NCI-H187 treated with DMSO at 0.1 percent for 48 hours (cell line): Measurements from ENCODE around the gene CCDC137.

Source experiments
- DNase-seq: peaks from one replicate; lab custom pipeline; 2025; lab: John Stamatoyannopoulos, UW

The CCDC137 gene

DNA sequence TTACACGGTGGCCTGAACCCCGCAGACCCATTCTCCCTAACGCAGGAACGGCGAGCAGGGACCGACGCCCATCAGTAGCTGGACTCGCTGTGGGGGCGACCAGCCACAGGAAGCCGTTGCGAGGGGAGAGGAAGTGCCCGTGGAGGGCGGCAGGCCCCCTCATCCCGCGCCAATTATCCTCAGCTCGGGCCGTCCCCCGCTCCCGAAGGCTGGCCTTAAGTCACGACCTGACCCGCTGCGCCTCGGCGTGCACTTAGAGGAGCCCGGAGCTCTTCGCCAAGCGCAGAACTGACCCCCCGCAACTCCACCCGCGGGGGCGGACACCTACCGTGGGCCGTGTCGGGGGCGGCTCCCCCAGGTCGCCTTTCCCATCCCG, 16.7 kb downstream of the CCDC137 start:
- no peak for DNase-seq

DNA sequence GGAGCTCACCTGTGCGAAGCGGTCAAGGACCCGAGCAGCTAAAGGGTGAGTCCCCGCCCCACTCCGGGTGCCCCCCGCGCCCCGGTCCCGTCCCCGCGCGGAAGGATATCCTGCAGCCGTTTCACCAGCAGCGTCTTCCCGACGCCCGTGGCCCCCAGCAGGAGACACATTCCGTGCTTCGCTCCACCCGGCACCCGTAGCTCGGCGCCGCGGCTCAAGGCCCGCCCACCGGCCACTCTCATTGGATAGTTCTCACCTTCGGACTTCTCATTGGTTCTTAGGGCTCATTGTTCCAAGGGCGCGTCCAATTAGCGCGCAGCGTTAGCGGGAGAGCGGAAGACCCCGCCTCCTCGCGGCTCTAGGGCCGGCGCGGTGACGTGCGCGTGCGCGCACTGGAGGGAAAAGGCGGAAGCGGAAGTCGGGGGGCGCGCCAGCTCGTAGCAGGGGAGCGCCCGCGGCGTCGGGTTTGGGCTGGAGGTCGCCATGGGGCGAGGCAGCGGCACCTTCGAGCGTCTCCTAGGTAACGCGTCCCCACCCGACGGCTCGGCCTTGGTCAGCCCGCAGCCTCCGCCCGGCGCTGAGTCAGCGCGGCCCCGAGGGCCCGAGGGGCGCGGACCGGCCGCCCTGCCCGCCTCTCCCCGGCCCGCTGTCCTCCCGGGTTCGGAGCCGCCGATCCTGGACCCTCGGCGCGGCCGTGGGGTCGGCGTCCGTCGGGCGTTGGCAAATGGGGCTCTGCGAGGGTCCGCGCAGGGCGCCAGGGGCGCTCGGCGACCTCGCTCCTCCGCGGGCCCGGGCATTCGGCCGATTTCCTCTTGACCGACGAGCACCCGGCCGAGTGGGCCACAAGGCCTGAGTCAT, 17.3 kb downstream of the CCDC137 start, which contains the start of the genes ARL16 and HGS:
Gene ARL16 (minus strand): TSS at position 214 of the 858 bp plus-strand sequence. CDS start 44 bp downstream, at position 170.
Gene HGS (plus strand): TSS at position 428 of the 858 bp plus-strand sequence. CDS start 56 bp downstream, at position 484.
- peak; percentile 90 for DNase-seq

DNA sequence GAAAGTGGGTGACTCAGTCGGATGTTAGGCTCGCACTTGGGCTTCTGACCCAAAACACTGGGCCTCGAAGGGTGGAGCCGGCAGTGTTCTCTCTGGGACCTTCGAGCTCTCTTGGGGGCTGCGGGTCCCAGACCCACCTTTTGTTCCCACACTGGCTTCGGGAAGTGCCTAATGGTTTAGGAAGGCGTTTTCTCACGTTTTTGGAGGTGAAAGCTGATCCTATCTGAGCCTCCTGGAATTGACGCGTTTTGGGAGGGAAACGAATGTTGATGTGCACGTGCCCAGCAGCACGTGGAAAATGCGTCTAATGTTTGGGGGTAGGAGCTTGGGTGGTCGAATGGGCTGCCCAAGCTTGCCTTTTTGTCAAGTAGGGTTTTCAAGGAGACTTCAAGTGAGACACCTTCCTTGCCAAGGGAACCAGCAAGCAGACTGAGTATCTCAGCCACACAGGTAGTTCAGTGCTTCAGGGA, 17.9 kb downstream of the CCDC137 start:
- DNase-seq, result no peak

DNA sequence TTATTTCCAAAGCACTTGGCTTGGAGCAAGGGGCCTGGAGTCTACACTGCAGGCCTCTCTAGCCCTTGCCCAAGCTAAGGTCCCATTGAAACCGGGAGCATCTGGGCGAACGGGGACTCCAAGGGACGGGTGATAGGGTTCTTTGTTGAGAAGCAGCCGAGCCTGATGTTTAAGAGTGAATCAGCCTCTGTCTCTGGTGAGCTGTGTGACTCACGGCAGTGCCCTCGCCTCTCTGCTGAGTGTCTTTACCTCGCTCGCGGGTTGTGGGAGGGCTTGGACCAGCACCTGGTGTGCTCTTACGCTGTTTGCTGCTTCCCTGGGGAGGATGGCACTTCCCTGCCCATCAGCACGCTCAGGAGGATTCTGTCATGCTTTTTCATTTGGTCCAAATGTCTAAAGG, 18.6 kb downstream of the CCDC137 start:
- no peak for DNase-seq

DNA sequence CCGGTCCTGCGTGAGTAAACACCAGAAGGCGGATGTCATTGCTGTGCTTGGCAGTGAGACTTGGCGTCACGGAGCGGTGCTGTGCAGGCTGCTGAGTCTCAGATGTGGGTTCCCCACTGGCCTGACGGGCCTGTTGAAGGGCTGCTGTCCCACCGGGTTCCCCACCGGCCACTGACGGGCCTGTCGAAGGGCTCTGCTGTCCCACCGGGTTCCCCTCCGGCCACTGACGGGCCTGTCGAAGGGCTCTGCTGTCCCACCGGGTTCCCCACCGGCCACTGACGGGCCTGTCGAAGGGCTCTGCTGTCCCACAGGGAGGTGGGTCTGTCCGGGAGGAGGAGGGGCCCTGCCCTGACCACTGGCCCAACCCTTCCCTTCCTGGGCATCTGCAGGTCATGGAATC, 20.1 kb downstream of the CCDC137 start:
- no peak for DNase-seq

DNA sequence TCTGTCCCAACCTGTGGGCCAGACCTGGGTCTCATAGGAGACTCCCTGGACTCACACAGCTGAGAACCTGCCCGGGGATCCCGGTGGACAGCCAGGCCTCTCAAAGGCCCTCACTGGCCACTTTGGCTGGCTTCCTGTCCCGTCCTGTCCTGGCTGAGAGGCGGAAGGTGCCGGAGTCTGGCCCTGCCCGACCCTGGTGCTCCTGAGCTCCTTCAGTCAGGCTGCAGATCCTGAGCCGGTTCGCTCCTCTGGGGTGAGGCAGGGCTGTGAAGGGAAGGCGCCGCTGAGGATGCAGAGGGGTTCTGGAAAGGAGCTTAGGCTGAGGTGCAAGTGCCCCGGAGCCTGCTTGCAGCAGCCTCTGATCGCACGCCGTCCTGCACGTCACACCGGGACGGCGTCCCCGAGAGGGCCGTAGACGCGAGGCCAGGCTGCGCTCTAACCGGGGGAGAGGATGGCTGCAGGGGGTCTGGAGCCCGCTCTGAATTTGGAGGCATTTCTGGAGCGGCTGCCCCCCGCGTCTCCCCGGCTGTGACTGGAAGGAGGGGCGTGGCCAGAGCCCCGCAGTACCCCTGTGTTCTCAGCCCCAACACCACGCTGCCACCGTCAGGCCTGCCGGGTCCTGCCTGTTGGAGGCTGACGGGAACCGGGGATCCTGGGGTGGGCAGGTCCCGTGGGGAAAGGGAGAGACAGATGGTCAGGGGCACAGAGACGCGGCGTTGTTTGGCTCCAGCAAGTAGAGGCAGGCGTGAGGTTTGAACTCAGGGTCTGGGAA, 21.4 kb downstream of the CCDC137 start:
- DNase-seq, result no peak

DNA sequence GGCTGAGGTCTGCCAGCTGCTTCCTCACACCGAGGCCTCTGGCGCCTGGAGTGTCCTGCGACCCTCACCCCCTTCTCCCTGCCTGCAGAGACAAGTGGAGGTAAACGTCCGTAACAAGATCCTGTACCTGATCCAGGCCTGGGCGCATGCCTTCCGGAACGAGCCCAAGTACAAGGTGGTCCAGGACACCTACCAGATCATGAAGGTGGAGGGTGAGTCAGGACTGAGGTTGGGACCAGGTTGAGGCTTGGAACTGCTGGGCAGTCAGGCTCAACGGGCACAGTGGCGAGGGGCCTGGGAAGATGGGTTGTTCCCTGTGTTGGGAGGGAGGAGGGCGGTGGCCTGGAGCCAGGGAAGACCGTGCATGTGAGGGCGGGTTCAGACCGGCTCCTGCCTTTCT, 22.1 kb downstream of the CCDC137 start:
- DNase-seq, result no peak

DNA sequence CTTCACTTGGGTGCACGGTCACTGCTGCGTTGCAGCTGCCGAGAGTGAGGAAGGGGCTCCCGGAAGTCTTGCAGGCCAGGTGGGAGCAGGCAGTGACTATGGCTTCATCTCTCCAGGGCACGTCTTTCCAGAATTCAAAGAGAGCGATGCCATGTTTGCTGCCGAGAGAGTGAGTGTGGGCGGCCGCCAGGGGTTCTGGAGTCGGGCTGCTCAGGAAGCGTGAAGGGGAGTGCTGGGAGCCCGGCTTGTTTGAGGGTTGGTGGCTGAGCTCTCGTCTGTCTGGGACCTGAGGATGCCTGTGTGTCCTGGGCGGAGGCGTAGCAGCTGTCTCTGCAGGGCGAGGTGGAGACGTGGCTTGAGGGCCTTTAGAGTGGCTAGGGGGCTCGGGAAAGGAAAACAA, 23.5 kb downstream of the CCDC137 start:
- no peak for DNase-seq

DNA sequence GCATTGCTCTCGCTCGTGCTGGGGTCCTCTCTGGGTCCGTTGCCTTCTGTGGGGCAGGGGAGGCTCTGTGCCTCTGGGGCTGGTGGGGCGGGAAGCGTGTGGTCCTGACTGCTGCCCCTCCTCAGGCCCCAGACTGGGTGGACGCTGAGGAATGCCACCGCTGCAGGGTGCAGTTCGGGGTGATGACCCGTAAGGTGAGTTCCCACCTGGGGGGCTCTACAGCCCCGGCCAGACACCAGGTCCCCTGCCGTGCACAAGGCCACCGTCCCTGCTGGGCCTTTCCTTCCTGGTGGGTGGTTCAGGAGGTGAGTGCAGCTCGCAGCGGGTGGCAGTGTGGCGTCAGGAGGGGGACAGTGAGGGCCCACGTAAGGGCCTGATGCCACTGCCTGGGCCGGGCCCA, 24.0 kb downstream of the CCDC137 start:
- no peak for DNase-seq

DNA sequence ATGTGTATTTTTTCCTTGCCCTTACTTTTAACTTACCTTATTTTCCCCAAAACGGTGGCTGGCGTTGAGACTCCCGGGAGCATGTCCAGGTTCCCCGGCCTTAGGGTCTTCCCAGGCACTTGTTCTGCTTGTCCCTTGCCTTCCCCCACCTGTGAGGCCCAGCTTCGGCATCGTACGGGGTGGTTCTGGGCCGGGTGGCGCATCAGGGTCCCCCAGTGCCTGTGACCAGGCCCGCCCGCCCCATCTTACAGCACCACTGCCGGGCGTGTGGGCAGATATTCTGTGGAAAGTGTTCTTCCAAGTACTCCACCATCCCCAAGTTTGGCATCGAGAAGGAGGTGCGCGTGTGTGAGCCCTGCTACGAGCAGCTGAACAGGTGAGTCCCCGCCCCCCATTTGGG, 24.7 kb downstream of the CCDC137 start:
- DNase-seq, result no peak

DNA sequence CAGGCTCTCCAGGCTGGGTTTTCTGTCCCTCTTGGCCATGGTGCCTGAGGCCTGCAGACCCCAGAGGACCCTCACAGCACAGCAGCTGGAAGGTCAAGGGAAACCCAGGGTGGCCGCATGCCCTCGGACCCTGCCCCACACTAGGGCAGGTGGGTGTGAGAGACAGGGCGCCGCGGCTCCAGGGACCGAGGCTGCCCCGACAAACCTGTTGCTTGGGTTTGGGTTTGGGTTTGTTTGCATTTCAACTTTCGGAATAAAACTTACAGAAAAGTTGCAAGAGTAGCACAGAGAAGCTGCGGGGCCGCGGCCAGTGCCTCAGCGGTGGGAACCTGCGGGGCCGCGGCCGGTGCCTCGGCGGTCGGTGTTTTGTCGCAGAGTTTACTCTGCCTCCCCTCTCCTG, 25.1 kb downstream of the CCDC137 start:
- DNase-seq, result no peak

DNA sequence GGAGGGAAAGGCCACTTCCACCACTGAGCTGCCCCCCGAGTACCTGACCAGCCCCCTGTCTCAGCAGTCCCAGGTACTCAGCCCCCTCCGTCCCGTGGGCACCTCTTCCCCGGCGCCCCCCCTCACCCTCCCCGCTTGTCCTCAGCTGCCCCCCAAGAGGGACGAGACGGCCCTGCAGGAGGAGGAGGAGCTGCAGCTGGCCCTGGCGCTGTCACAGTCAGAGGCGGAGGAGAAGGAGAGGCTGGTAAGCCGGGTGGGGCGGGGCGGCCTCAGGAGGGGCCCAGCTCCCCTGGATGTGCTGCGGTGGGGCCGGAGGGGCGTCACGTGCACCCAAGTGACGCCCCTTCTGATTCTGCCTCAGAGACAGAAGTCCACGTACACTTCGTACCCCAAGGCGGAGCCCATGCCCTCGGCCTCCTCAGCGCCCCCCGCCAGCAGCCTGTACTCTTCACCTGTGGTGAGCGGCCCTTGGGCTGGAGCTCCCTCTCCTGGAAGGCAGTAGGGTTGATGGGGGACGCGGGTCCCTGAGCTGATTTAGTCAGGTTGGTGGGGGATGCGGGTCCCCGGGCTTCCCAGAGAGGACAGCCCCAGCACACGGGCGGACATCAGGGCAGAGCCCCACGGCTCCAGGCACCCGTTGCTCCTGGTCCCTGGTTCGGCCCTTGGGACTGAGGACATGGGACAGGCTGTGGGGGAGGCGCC, 27.1 kb downstream of the CCDC137 start:
- DNase-seq, result no peak

DNA sequence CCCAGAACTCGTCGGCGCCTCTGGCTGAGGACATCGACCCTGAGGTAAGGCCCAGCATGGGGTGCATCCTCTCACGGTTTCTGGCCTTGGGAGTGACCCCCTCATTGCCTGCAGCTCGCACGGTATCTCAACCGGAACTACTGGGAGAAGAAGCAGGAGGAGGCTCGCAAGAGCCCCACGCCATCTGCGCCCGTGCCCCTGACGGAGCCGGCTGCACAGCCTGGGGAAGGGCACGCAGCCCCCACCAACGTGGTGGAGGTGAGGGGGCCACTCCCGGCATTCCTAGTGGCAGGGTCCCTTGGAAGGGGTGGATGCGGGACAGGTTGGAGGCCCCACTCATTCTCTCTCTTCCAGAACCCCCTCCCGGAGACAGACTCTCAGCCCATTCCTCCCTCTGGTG, 28.3 kb downstream of the CCDC137 start:
- DNase-seq, result no peak

DNA sequence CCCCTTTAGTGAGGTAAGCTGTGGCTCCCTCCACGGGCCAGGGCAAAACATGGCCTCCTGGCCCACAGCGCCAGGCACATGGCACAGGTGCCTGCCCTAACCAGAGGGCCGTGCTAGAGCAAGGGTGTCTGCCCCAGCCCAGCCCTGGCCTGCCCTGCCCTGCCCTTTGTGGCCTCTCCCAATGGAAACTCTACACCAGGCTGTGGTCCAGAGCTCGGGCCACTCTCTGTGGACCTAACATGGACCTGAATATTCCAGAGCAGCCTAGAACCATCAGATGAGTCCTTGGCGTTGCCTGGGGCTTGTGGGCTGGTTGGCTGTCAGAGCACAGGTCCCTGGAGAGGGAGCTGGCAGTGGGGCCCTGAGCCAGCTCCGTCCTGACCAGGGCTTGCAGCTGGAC, 28.7 kb downstream of the CCDC137 start:
- DNase-seq, result no peak

DNA sequence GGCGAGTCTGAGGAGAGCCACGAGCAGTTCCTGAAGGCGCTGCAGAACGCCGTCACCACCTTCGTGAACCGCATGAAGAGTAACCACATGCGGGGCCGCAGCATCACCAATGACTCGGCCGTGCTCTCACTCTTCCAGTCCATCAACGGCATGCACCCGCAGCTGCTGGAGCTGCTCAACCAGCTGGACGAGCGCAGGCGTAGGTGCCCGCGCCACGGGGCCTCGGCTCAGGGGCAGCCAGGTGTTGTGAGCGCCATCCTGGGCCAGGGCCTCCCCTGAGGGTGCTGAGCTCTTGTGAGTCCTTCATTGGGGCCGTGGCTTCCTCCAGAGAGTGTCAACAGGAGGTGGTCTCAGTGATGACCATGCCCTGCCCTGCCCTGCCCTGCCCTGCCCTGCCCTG, 29.3 kb downstream of the CCDC137 start:
- no peak for DNase-seq

DNA sequence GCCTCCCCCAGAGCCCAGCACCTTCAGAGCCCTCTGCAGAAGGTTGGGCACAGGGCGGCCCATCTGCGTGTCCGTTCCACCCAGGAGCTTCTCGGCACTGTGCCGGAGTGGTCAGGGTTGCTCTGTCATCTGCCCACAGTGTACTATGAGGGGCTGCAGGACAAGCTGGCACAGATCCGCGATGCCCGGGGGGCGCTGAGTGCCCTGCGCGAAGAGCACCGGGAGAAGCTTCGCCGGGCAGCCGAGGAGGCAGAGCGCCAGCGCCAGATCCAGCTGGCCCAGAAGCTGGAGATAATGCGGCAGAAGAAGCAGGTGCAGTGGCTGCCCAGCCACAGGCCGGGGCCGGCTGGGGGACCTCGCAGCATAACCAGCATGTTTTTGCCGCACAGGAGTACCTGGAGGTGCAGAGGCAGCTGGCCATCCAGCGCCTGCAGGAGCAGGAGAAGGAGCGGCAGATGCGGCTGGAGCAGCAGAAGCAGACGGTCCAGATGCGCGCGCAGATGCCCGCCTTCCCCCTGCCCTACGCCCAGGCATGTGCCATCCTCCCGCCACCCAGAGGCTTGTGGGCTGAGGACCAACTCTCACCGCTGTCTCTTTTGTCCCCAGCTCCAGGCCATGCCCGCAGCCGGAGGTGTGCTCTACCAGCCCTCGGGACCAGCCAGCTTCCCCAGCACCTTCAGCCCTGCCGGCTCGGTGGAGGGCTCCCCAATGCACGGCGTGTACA, 29.8 kb downstream of the CCDC137 start:
- DNase-seq, result no peak

DNA sequence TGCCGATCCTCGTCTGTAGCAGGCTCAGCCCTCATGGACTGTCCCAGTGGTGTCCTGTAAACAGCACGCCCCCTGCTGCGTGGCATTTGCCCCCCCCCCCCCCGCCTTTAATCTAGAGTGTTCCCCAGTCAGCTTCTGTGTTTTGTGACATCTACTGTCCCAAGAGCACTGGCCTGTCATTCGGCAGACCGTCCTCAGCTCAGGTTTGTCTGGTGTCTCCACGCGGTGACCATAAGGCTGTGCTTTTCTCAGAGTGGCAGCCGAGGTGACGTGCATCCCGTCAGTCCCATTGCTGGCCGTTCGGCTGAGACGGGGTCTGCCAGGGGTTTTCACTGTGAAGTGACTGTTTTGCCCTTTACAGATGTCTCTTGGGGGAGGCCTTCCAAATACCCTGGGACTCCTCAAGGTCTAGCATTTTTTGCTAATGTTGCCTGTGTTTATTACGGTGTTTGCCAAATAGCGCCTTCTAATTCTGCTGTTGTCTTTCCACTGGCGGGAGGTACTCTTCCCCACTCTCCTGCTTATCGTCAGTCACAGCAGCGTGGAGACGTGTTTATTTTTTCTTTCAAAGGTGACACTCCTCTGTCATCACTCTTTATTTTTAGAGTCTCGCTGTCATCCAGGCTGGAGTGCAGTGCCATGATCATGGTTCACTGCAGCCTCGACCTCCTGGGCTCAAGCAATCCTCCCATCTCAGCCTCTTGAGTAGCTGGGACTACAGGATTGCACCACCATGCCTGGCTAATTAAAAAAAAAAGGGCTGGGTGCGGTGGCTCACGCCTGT, 30.9 kb downstream of the CCDC137 start:
- DNase-seq, result no peak

DNA sequence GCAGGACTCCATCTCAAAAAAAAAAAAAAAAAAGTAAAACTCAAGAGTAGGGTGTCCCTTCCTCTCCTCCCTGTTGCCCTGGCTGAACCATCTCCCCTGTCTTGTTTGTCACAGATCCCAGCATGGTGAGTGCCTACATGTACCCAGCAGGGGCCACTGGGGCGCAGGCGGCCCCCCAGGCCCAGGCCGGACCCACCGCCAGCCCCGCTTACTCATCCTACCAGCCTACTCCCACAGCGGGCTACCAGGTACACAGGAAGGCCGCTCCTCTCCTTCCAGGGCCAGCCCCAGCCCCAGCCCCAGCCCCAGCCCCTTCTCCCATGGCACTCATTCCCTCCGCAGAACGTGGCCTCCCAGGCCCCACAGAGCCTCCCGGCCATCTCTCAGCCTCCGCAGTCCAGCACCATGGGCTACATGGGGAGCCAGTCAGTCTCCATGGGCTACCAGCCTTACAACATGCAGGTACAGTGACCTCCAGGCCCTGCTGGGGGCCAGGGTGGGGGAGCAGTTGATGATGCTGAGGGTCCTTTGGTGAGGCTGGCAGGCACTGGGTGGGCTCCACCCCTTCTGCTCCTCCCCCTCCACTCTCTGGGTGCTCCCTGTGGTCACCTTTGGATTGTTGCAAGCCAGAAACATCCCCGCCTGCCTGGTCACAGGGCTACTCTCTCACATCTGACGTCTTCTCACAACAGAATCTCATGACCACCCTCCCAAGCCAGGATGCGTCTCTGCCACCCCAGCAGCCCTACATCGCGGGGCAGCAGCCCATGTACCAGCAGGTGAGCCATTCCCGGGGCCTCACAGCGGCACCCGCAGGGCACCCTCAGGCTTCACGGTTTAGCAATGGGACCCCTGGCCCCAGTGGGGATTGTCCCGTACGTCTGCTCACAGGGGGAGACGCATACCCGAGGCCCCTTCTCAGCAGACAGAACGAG, 34.1 kb downstream of the CCDC137 start:
- no peak for DNase-seq

DNA sequence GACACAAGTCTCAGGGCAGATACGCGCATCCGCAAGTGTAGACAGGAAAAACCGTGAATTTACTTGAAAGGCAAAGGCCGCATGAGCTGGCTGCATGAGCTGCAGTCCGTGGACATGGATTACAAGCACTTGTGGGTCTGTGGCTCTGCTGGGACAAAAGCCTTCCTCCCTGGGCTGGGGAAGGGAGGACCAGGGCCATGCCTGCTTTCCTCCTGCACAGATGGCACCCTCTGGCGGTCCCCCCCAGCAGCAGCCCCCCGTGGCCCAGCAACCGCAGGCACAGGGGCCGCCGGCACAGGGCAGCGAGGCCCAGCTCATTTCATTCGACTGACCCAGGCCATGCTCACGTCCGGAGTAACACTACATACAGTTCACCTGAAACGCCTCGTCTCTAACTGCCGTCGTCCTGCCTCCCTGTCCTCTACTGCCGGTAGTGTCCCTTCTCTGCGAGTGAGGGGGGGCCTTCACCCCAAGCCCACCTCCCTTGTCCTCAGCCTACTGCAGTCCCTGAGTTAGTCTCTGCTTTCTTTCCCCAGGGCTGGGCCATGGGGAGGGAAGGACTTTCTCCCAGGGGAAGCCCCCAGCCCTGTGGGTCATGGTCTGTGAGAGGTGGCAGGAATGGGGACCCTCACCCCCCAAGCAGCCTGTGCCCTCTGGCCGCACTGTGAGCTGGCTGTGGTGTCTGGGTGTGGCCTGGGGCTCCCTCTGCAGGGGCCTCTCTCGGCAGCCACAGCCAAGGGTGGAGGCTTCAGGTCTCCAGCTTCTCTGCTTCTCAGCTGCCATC, 34.9 kb downstream of the CCDC137 start:
- DNase-seq, result no peak
